HG02943 (cell line): Measurements from ENCODE around the gene NRG2.

Source experiments
- ATAC-seq: cut with Tn5 transposase; IDR thresholded peaks from one replicate; pipeline ENCODE4 v1.9.1; 2021; ENCODE audit warnings: mild to moderate bottlenecking, low read depth, moderate library complexity; ENCODE audit not compliant: unreplicated experiment

The NRG2 gene

GRCh38 chr5:139806726-139807646, 236.1 kb downstream of the NRG2 start:
- no peak for ATAC-seq

- no peak for ATAC-seq
Measured at GRCh38 chr5:139806111-139806510, 237.0 kb downstream of the NRG2 start.

DNA sequence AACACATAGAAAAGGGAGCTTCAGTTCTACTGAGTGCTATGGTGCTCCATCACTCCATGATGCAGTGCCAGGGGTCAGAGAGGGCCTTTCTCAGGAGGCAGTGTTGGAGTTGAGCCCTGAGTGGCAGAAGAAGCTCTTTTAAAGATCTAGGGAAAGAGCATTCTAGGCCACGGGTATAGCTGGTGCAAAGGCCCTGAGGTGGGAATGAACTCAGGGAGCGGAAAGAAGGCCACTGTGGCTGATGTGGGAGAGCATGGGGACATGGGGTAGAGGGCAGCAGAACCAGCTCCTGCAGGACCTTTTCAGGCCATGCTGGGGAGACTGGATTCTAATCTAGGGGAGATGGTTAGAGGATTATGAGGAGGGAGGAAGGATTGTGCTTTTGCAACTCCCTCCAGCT, 237.6 kb downstream of the NRG2 start:
- ATAC-seq = no peak

GRCh38 chr5:139804800-139805397, 238.2 kb downstream of the NRG2 start:
- no peak for ATAC-seq

- ATAC-seq = no peak
Measured at GRCh38 chr5:139803978-139804377, 239.1 kb downstream of the NRG2 start.

DNA sequence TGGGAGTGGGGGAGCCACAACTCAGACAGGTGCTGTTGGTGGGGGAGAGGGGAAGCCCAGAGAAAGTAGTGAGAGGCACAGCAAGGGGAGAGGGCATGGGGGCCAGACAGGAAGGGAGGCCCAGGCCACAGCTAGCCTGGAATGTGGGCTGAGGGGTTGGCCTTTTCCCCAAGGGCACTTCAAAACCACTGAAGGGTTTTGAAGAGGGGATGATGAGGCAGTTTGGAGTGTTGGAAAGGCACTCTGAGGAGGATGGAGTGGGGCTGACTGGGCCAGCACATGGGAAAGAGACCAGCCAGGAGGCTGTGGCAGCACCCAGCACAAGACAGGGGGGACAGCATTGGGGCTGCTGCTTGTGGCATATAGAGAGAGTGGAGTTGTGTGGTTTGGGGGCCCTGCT, 243.7 kb downstream of the NRG2 start:
- no peak for ATAC-seq

DNA sequence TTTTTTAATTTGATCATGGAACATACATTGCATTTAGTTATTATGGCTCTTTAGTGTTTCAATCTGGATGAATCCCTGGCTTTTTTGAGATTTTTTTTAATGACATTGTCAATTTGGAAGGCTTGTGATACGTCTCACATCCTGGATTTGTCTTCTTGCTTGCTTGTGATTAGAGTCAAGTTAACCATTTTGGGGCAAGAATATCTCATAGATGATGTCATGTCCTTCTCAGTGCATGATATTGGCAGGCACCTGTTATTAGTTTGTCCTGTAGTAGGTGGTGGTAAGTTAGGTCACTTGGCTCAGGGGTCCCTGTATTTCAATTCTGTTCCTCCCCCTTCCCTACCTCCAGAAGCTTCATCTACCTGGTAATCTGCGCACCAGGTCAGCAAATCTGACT, 244.2 kb downstream of the NRG2 start:
- ATAC-seq = no peak

DNA sequence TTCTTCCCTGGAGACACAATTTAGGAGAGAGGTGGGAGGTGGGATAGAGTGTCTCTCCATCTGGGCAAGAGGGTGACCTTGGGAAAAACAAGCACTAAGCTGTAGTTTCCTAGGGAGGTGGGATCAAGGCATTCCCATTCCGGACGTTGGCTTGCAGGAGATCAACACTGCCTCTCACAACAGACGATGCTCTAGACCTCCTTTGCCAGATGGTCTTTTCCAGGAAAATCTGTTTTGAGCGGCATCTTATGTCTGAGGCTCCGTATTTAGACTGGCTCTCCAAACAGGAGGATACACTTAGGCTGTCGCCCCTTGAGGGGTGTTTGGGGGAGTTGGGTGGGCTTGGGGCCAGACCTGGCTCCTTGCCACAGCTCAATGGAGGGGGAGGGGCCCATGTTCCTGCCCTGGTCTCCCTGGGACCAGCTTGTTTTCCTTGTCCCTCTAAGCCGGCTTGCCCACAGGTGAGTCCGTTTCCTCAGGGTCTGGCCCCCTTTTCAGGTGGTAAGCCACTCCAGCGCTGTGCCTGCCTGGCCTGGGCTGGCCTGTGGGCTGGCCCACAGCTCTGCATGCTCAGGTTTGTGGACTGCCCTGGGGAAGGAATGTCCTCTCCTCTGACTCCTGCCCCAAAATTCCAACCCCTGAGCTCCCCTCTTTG, 245.1 kb downstream of the NRG2 start:
- ATAC-seq = no peak

DNA sequence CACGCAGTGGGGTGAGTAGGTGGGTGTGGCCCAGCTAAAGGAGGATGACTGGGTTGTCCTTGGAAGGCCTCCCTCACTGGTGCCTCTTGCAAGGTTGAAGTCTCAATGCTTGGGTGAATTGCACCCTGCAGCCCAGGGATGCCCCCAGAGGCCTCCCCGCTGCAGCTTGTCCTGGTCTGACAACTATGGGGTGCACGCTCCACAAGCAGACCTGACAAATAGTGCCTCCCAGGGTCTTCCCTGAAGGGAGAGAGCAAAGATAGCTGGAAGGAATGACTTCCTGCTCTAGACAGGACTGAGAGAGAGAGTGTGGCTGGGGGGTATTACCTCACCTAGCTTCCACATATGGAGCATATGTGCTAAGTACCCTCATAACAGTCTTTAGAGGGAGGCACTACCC, 245.8 kb downstream of the NRG2 start:
- ATAC-seq = no peak
